Subcutaneous adipose tissue (tissue), 4 donors: ENCODE measurements around the gene CA12. TPM values are rescaled to one million over a fixed set of nuclear protein-coding genes. Genes with fewer than 3 reads are reported as not detected.

Source experiments
- CTCF ChIP-seq: fragments of 450-650 bp; IDR thresholded peaks from one replicate; pipeline ENCODE4 v1.5.1; 2016; ENCODE audit warnings: low read depth, mild to moderate bottlenecking, control low read depth, antibody characterized with exemption, moderate library complexity
- total RNA-seq, 4 donors: library from RNA; depleted of rRNA; stranded (reverse); fragments of >200 nt; gene quantifications; one replicate each; pipeline ENCODE4 v1.1.0, GENCODE V29; 2016

CA12 gene
- total RNA-seq, 4 donors from 2014 or later: 1.5 to 16.3 (median 3.7) TPM

GRCh38 chr15:63314409-63314808 lies 67.2 kb downstream of the CA12 start:
- no peak for TF ChIP-seq CTCF

- no peak for TF ChIP-seq CTCF
Measured at GRCh38 chr15:63313825-63314224, 67.8 kb downstream of the CA12 start.

- TF ChIP-seq CTCF: no peak
Measured at GRCh38 chr15:63312286-63312685, 69.4 kb downstream of the CA12 start.

GRCh38 chr15:63310646-63311045 lies 71.0 kb downstream of the CA12 start:
- TF ChIP-seq CTCF: no peak

GRCh38 chr15:63308947-63309346 lies 72.7 kb downstream of the CA12 start:
- TF ChIP-seq CTCF: no peak

GRCh38 chr15:63308491-63308890 lies 73.2 kb downstream of the CA12 start:
- TF ChIP-seq CTCF: no peak

GRCh38 chr15:63306492-63307073 lies 75.1 kb downstream of the CA12 start:
- no peak for TF ChIP-seq CTCF
